Activated B cell treated with CpG ODN at 0.5 μM for 24 hours (primary cell): Measurements from ENCODE around the gene FFAR1. TPM values are rescaled to one million over a fixed set of nuclear protein-coding genes. Genes with fewer than 3 reads are reported as not detected.

Experiments
- ATAC-seq: fragments of 200-7000 bp; cut with Tn5 transposase; one replicate; pipeline ENCODE4 v1.10.0; 2021; ENCODE audit warnings: low read depth, mild to moderate bottlenecking, moderate library complexity
- CTCF ChIA-PET: fragments of 350-600 bp; sonication (Branson Sonifier 250); formaldehyde crosslinking; loops from one replicate; lab custom pipeline; 2021; ENCODE audit warnings: antibody characterized with exemption; lab: Charles Lee
- POLR2A ChIA-PET: fragments of 350-600 bp; sonication (Branson Sonifier 250); formaldehyde crosslinking; loops from one replicate; lab custom pipeline; 2021; ENCODE audit warnings: antibody characterized with exemption; lab: Charles Lee
- DNase-seq: peaks from one replicate; pipeline ENCODE4 v3.0.0; 2022
- H3K27ac Mint-ChIP-seq: one replicate; pipeline ENCODE4 v1.8.0; 2020; ENCODE audit warnings: mixed read lengths
- H3K27me3 Mint-ChIP-seq: one replicate; pipeline ENCODE4 v1.8.0; 2021; ENCODE audit warnings: mixed read lengths
- H3K36me3 Mint-ChIP-seq: one replicate; pipeline ENCODE4 v1.8.0; 2021; ENCODE audit warnings: low read depth, mixed read lengths
- H3K4me1 Mint-ChIP-seq: one replicate; pipeline ENCODE4 v1.8.0; 2021; ENCODE audit warnings: mixed read lengths
- H3K4me3 Mint-ChIP-seq: one replicate; pipeline ENCODE4 v1.8.0; 2020; ENCODE audit warnings: mild to moderate bottlenecking, mixed read lengths
- H3K9me3 Mint-ChIP-seq: one replicate; pipeline ENCODE4 v1.8.0; 2020; ENCODE audit warnings: mixed read lengths
- CTCF ChIP-seq: fragments of 200-600 bp; IDR thresholded peaks from one replicate; pipeline ENCODE4 v1.8.0; 2022; ENCODE audit warnings: antibody characterized with exemption, mild to moderate bottlenecking
- intact Hi-C: fragments of 100-400 bp; cut with micrococcal nuclease; formaldehyde crosslinking; loops from one replicate; pipeline ENCODE4 v1.15.1; 2024
- total RNA-seq: library from RNA; stranded (reverse); gene quantifications from 2 replicates; pipeline ENCODE4 v1.2.3, GENCODE V29; 2022

Gene FFAR1
- total RNA-seq, 1 donor from 2014 or later: 6.0 TPM

GRCh38 chr19:35397064-35397463 lies 49.4 kb downstream of the FFAR1 start:
- ChIA-PET POLR2A (no interaction called here), CTCF (no interaction called here)
- ATAC-seq (no peak), DNase-seq (no peak)
- TF ChIP-seq CTCF: no peak
- intact Hi-C loops: no loop called here
- no peak overlapping the region for H3K4me3 Mint-ChIP-seq
- no peak overlapping the region for H3K27ac Mint-ChIP-seq
- no peaks in the 10 kb centered on the region for H3K36me3 Mint-ChIP-seq
- H3K9me3 Mint-ChIP-seq: no peaks in the 10 kb centered on the region
- peaks cover 1% of the 10 kb centered on the region for H3K27me3 Mint-ChIP-seq
- H3K4me1 Mint-ChIP-seq: peaks cover 5% of the 10 kb centered on the region

Other genes starting within 250 kb of the FFAR1 start
- not detected in 2 replicates for gene FXYD3, start 232.1 kb upstream of the FFAR1 start, total RNA-seq
- gene LGI4, start 212.8 kb upstream of the FFAR1 start, total RNA-seq: not detected in 2 replicates
- 1.1 TPM in 2 replicates for gene FXYD1, start 209.1 kb upstream of the FFAR1 start, total RNA-seq
- 2.2 and 3.0 TPM in 2 replicates for gene FXYD7, start 204.6 kb upstream of the FFAR1 start, total RNA-seq
- gene FXYD5, start 193.2 kb upstream of the FFAR1 start, total RNA-seq: 103 and 125 TPM in 2 replicates
- gene FAM187B, start 119.2 kb upstream of the FFAR1 start, total RNA-seq: not detected in 2 replicates
- gene LSR, start 98.9 kb upstream of the FFAR1 start, total RNA-seq: 16.4 and 18.0 TPM in 2 replicates
- gene USF2, start 78.9 kb upstream of the FFAR1 start, total RNA-seq: 233 and 236 TPM in 2 replicates
- 1.3 and 2.2 TPM in 2 replicates for gene HAMP, start 65.4 kb upstream of the FFAR1 start, total RNA-seq
- 0.22 and 0.31 TPM in 2 replicates for gene MAG, start 55.7 kb upstream of the FFAR1 start, total RNA-seq
- gene CD22, start 18.7 kb upstream of the FFAR1 start, total RNA-seq: 920 and 1,096 TPM in 2 replicates
- gene FFAR3, start 10.6 kb downstream of the FFAR1 start, total RNA-seq: 0.16 TPM in 1 of 2 replicates, not detected in the other
- not detected in 2 replicates for gene GPR42, start 23.2 kb downstream of the FFAR1 start, total RNA-seq
- not detected in 2 replicates for gene FFAR2, start 100.4 kb downstream of the FFAR1 start, total RNA-seq
- gene KRTDAP, start 142.6 kb downstream of the FFAR1 start, total RNA-seq: not detected in 2 replicates
- gene DMKN, start 165.7 kb downstream of the FFAR1 start, total RNA-seq: 1.5 and 1.7 TPM in 2 replicates
- not detected in 2 replicates for gene SBSN, start 180.4 kb downstream of the FFAR1 start, total RNA-seq
- gene GAPDHS, start 185.6 kb downstream of the FFAR1 start, total RNA-seq: not detected in 2 replicates
- gene TMEM147, start 197.7 kb downstream of the FFAR1 start, total RNA-seq: 46.9 and 55.3 TPM in 2 replicates
- gene ATP4A, start 215.8 kb downstream of the FFAR1 start, total RNA-seq: not detected in 2 replicates
- gene PMIS2, start 238.3 kb downstream of the FFAR1 start, total RNA-seq: not detected in 2 replicates